GM18505 (cell line): ENCODE data around the gene RNF180.

Experiments used
- ATAC-seq: cut with Tn5 transposase; IDR thresholded peaks from one replicate; pipeline ENCODE4 v1.9.1; 2021; ENCODE audit not compliant: unreplicated experiment
- POLR2A ChIP-seq: IDR thresholded peaks from 4 replicates; pipeline ENCODE4 v1.6.1; 2011; ENCODE audit warnings: borderline replicate concordance; ENCODE audit not compliant: insufficient read depth, insufficient read length; ENCODE audit errors: extremely low read depth

Gene RNF180, protein sequence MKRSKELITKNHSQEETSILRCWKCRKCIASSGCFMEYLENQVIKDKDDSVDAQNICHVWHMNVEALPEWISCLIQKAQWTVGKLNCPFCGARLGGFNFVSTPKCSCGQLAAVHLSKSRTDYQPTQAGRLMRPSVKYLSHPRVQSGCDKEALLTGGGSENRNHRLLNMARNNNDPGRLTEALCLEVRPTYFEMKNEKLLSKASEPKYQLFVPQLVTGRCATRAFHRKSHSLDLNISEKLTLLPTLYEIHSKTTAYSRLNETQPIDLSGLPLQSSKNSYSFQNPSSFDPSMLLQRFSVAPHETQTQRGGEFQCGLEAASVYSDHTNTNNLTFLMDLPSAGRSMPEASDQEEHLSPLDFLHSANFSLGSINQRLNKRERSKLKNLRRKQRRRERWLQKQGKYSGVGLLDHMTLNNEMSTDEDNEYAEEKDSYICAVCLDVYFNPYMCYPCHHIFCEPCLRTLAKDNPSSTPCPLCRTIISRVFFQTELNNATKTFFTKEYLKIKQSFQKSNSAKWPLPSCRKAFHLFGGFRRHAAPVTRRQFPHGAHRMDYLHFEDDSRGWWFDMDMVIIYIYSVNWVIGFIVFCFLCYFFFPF

DNA sequence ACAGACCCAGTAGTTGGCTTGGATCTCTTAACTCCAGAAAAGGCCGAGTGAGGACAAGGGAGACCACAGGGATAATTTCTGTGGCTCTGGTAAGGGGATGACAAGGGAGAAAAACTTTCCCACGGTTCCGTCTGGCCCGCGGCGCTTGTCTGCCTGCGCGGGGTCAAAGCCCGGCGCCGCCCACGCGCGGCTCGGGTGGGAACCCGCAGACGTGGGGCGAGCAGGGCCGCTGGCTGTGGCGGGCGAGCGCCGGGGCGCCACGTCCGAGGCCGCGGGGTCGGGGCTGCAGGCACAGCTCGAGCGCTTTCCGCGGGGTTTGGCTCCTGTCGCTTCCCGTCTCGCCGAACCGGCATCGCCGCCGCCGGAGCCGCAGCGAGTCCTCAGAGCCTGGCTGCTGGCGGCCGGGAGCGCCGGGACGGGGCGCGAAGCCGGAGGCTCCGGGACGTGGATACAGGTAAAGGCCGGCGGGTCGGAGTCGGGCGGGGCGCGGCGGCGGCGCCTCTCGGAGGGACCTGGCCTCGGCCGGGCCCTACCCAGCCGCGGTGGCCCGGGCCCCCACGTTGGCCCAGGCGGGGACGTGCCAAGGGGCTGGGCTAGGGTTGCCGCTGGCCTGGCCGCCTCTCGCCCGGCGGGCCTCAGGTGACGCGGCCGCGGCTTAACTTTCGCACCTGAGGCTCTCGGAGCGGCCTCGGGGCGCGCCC lies at the start of gene RNF180:
RNF180 (plus strand) TSS at position 344 of the 701 bp plus-strand sequence. CDS start 34,965 bp downstream, outside the sequence.
- no peak for TF ChIP-seq POLR2A
- peak; percentile 46 for ATAC-seq

- ATAC-seq: no peak
- no peak for TF ChIP-seq POLR2A
Measured at GRCh38 chr5:64125521-64125920, 40.1 kb upstream of the RNF180 start.

DNA sequence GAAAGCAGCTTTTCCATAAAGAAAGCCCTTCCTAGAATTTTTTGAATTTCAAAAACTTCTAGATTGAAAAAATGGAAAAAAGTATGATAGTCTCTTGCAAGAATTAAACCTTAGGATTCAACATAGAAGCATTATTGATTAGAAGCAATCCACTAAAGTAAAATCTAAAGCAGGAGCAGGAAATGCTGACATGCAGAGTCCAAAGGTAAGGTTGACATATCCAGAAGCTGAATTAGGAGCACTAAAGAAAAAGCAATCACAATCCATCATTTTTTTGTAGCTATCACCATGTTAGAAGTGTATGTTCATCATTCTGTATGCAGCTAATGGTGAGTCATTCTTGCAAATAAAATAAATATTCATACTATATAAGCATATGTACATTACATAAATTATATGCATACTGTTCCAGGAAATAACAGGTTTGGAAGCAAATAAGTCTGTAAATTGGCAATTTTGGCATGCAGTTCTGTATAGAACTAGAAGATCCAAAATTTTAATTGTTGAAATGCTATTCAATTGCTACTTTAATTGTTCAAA lies 39.4 kb upstream of the RNF180 start:
- no peak for TF ChIP-seq POLR2A
- ATAC-seq: no peak

DNA sequence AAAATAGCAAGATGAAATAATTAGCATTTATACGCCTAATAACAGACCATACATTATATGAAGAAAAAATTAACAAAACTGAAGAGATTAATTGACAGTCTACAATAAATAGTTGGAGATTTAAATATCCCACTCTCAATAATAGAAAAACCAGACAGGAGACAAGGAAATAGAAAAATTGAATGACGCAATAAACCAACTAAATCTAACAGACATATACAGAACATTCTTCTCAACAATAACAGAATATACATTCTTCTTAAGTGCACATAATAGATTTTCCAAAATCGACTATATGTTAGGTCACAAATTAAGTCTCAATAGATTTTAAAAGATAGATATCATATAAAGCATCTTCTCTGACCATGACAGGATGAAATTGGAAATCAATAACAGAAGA lies 25.6 kb upstream of the RNF180 start:
- no peak for TF ChIP-seq POLR2A
- ATAC-seq: no peak

DNA sequence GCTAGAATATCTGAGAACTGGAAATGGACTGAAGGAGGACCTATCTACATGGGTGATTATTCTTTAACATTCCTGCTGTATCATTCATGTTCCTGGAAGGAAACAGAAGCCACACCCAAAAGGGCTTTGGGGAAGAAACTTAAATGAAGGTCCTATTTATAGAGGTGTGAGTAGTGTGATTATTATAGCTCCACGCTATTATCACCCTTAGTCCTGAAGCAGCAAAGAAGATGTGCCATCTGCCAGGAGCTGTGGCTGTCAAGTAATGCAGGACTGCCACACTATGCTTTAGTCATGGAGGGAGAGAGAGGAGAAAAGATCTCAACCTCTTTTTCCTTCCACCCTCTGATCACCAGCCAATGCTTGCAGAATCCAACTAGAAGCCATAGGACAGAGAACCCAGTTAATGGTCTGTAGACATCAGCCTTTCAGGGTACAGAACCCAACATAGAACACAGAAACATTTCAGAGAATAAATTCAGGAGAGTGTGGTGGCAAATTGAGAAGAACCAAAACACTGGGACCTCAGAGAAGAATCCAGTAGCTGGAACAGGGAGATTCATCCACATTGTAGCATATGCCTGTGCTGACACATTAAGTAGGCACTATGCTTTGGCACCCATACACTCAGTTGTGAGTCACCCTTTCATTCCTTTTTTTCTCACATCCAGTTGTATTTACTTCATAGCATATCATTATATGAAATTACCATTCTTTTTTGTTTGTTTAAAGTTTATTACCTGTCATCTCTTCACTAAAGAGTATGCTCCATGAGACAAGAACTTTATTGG lies 21.0 kb upstream of the RNF180 start:
- ATAC-seq: no peak
- no peak for TF ChIP-seq POLR2A

- no peak for TF ChIP-seq POLR2A
- no peak for ATAC-seq
Measured at GRCh38 chr5:64145216-64145895, 20.3 kb upstream of the RNF180 start.

DNA sequence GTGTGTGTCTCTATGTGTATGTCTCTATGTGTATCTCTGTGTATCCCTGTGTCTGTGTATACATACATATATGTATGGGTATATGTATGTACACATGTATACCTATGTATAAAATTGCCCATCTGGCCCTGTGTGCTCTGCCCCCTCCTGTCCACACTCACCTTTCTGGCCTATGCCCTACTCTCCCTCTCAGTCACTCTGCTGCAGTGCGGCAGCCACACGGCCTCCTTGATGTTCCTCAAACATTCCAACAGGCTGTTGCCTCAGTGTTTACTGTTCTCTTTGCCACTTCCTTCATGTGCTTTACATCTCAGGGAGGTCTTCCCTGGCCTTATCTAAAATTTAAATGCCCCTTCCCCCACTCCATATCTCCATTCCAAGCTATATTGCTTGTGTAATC lies 18.3 kb upstream of the RNF180 start:
- TF ChIP-seq POLR2A: no peak
- ATAC-seq: no peak

DNA sequence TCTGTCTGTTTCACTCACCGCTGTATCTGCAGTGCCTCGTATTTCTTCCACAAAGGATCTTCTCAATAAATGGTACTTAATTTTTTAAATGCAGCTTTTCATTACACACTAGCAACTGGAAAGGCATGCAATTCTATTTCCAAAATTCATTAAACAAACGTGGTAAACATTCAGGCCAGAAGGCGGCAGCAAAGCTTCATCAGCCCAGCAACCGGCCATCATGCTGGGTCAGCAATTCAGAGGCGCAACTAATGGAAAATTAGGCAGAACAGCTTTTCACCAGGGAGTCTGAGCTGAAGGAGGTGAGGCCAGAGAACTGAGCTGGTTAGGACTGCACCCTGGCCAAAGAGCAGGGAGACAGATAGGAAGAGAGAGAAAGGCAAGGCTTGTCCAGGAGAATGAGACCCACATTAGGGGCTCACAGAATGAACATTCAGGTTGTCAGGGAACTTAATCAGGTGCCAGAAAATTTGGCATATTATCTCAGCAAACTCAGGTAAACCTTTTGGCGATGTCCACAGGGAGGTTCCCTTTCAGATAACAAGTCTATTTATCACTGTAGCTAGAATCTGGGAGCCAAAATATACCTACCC lies 17.7 kb upstream of the RNF180 start:
- no peak for TF ChIP-seq POLR2A
- ATAC-seq: no peak

DNA sequence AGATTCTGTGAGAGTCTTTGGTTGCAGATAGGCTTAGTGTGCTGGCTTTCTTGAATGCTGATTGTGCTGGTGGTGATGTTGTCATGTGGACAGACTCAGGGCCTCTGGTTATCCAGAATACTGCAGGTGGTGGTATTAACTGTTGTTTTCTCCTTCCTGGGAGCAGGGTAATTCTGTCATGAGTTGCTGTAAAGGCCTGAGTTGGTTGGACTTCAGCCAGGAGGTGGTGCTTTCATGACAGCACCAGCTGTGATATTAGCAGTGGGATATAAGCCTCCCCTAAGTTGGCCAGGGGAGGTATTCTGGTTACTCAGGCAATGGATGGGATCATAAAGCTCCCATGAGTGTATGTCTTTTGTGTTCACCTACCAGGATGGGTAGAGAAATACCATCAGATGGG lies 16.4 kb upstream of the RNF180 start:
- no peak for TF ChIP-seq POLR2A
- no peak for ATAC-seq

DNA sequence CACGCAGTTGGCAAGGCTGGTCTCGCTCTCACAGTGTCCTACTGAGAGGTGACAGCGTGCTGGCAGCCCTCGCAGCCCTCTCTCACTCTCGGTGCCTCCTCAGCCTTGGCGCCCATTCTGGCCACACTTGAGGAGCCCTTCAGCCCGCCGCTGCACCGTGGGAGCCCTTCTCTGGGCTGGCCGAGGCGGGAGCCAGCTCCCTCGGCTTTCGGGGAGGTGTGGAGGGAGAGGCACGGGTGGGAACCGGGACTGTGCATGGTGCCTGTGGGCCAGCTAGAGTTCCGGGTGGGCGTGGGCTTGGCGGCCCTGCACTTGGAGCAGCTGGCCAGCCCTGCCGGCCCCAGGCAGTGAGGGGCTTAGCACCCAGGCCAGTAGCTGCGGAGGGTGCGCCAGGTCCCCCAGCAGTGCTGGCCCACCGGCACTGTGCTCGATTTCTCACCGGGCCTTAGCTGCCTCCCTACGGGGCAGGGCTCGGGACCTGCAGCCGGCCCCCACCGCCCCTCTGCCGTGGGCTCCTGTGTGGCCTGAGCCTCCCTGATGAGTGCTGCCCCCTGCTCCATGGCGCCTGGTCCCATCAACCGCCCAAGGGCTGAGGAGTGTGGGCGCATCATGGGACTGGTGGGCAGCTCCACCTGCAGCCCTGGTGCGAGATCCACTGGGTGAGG lies 15.7 kb upstream of the RNF180 start:
- TF ChIP-seq POLR2A: no peak
- ATAC-seq: no peak

GRCh38 chr5:64156261-64156660 lies 9.4 kb upstream of the RNF180 start:
- ATAC-seq: no peak
- no peak for TF ChIP-seq POLR2A
